ENCODE results near the gene NMT1. TPM values are rescaled to one million over a fixed set of nuclear protein-coding genes. Genes with fewer than 3 reads are reported as not detected.

The NMT1 gene
- total and polyA plus RNA-seq, 2 of the 13 experiments (the other 11 are each of a cell fraction or from before 2014, with no cell fraction given), result 75.7 to 142 TPM

- TF ChIP-seq NR1H2 (CRISPR knock-in tag; IDR thresholded peaks at IDR 0.05; ENCODE audit: borderline replicate concordance, low read depth) (no peak), KDM5B (CRISPR knock-in tag; IDR thresholded peaks at IDR 0.05; ENCODE audit: borderline replicate concordance) (peak; percentile 70; the same call in 1 of the 2 replicates), KLF16 (CRISPR knock-in tag; IDR thresholded peaks at IDR 0.05) (no peak; a peak in 1 of 4 replicates), ISL2 (CRISPR knock-in tag; IDR thresholded peaks at IDR 0.05) (no peak), ZNF678 (CRISPR knock-in tag; IDR thresholded peaks at IDR 0.05) (no peak), HNRNPL (IDR thresholded peaks at IDR 0.05; ENCODE audit: low read depth, low read length) (no peak), NONO (IDR thresholded peaks at IDR 0.05) (no peak), NONO (CRISPR knock-in tag; conservative IDR thresholded peaks at IDR 0.05) (0 out of 2 replicates have a peak, but pooled peaks have one; percentile 44), ZNF354B (CRISPR knock-in tag; IDR thresholded peaks at IDR 0.05) (peak; percentile 94; the same call in 1 of the 2 replicates), SP140L (CRISPR knock-in tag; IDR thresholded peaks at IDR 0.05; ENCODE audit: borderline replicate concordance) (no peak), FOXA1 (IDR thresholded peaks at IDR 0.05) (no peak), FOXA1 (CRISPR knock-in tag; IDR thresholded peaks at IDR 0.05) (no peak), NFYC (CRISPR knock-in tag; IDR thresholded peaks at IDR 0.05) (peak; percentile 78), KDM1A (CRISPR knock-in tag; IDR thresholded peaks at IDR 0.05) (peak; percentile 67; the same call in 1 of the 2 replicates), MTF1 (CRISPR knock-in tag; IDR thresholded peaks at IDR 0.05) (no peak), FIP1L1 (IDR thresholded peaks at IDR 0.05; ENCODE audit: borderline replicate concordance, insufficient read depth, low read depth, low read length) (no peak), ELK4 (CRISPR knock-in tag; IDR thresholded peaks at IDR 0.05; ENCODE audit: borderline replicate concordance) (no peak)
- TF ChIP-seq, protein P1, sequence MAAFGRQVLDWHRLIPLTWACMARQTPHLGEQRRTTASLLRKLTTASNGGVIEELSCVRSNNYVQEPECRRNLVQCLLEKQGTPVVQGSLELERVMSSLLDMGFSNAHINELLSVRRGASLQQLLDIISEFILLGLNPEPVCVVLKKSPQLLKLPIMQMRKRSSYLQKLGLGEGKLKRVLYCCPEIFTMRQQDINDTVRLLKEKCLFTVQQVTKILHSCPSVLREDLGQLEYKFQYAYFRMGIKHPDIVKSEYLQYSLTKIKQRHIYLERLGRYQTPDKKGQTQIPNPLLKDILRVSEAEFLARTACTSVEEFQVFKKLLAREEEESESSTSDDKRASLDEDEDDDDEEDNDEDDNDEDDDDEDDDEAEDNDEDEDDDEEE (CRISPR knock-in tag; IDR thresholded peaks at IDR 0.05), result peak; percentile 42; the same call in 1 of the 2 replicates
- TF ChIP-seq, protein P2, sequence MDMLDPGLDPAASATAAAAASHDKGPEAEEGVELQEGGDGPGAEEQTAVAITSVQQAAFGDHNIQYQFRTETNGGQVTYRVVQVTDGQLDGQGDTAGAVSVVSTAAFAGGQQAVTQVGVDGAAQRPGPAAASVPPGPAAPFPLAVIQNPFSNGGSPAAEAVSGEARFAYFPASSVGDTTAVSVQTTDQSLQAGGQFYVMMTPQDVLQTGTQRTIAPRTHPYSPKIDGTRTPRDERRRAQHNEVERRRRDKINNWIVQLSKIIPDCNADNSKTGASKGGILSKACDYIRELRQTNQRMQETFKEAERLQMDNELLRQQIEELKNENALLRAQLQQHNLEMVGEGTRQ (IDR thresholded peaks at IDR 0.05; ENCODE audit: low read depth, low read length), result no peak
- TF ChIP-seq, protein P2 (CRISPR knock-in tag; IDR thresholded peaks at IDR 0.05; ENCODE audit: borderline replicate concordance), result no peak
Measured at GRCh38 chr17:45051060-45051719, 9.9 kb upstream of the NMT1 start, which contains the start of gene DCAKD (continued).

All from HepG2 (cell line).